Epithelial cell of proximal tubule (primary cell): ENCODE measurements around the gene CAMK1G. TPM values are rescaled to one million over a fixed set of nuclear protein-coding genes. Genes with fewer than 3 reads are reported as not detected.

Experiments used
- DNase-seq: peaks from one replicate; pipeline ENCODE4 v3.0.0-alpha.2; 2011; ENCODE audit warnings: low read depth
- H3K4me3 ChIP-seq: 2 replicates; pipeline ENCODE4 v1.5.1; 2011; ENCODE audit warnings: low read depth, mild to moderate bottlenecking, low read length
- CTCF ChIP-seq: conservative IDR thresholded peaks from 2 replicates; pipeline ENCODE4 v1.5.1; 2012; ENCODE audit warnings: low read depth, mild to moderate bottlenecking, low read length
- total RNA-seq: library from RNA; depleted of rRNA; stranded (reverse); fragments of >200 nt; gene quantifications from 2 replicates; pipeline ENCODE4 v1.2.3, GENCODE V29; 2015

Gene CAMK1G
- total RNA-seq, 1 donor from 2014 or later: 0.23 TPM

GRCh38 chr1:209646558-209646957 is 63.0 kb downstream of the CAMK1G start:
- peak; percentile 49 for TF ChIP-seq CTCF
- DNase-seq: no peak
- no peak overlapping the region for H3K4me3 ChIP-seq

- no peak overlapping the region for H3K4me3 ChIP-seq
- no peak for DNase-seq
- TF ChIP-seq CTCF: no peak
Observed at GRCh38 chr1:209647156-209647555, 63.6 kb downstream of the CAMK1G start.

- no peak for DNase-seq
- no peak overlapping the region for H3K4me3 ChIP-seq
- no peak for TF ChIP-seq CTCF
Observed at GRCh38 chr1:209648346-209648745, 64.8 kb downstream of the CAMK1G start.

- TF ChIP-seq CTCF: no peak
- peak; percentile 93 for DNase-seq
- H3K4me3 ChIP-seq: peak overlapping the region; percentile 19
Observed at GRCh38 chr1:209648931-209649776, 65.6 kb downstream of the CAMK1G start.

GRCh38 chr1:209650454-209650853 is 66.9 kb downstream of the CAMK1G start:
- DNase-seq: no peak
- no peak overlapping the region for H3K4me3 ChIP-seq
- TF ChIP-seq CTCF: no peak

- H3K4me3 ChIP-seq: no peak overlapping the region
- TF ChIP-seq CTCF: no peak
- DNase-seq: no peak
Observed at GRCh38 chr1:209651138-209651587, 67.6 kb downstream of the CAMK1G start.
